ENCODE data around the gene PCBP3.

Gene PCBP3

DNA sequence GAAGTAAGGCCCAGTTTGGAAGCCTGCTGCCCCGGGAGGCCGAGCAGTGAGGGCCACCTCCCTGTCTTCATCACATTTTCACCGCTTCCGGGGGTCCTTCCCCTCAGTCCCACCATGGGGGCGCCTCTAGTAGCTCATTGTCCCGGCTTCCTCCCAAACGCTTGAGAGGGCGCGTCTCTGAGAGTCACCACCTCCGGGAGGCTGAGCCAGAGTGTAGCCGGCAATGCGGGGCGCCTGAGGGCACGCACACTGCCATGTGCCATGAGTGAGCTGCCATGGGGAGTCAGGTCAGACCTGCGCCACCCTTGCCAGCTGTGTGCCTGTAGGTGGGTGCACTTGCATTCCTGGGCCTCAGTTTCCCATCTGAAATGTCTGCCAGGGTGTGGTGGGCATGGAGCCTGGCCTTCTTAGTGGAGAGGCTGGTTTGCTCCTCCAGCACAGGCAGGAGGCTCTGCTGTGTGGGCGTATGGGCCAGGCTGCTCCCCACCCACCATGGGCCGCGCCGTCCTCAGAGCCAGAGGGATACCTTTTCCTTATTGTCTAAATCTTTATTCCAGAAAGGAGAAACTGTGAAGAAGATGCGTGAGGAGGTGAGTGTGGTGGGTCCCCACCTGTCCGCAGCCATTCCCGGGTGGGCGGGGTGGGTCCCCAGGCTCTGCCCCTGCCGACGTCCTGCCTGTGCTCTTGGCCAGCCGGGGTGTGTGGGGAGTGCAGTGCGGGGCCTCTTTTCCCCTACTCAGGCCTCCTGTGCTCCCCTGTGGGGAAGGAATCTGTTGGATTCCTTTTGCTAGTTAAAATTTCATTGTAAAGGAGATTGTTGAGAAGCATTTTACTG lies 256.7 kb downstream of the PCBP3 start:
- no peak for DNase-seq

DNA sequence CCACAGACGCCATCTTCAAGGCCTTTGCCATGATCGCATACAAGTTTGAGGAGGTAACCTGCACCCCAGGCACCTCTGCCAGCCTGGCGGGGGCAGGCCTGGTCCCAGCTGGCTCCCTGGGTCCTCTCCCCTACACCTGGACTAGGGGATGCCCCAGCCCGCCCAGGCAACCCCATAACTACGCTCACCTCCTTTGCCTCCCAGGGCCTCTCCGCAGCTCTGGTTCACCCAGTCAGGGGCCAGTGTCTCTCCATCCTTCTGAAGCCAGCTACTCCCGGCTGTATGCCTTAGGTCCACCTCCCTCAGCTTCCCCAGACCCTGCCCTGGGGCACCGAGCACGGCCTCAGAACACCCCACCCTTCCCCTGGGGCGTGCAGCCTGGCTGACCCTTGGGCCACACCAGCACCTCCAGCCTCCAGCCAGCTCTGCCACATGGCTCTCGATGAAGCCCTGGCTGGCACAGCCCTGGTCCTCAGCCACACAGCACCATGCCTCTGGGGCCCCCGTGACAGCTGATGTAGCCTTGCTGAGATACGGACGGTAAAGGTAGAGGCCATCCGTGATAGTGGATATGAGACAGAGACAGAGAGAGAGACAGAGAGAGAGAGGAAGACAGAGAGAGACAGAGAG lies 257.7 kb downstream of the PCBP3 start:
- DNase-seq: no peak

DNA sequence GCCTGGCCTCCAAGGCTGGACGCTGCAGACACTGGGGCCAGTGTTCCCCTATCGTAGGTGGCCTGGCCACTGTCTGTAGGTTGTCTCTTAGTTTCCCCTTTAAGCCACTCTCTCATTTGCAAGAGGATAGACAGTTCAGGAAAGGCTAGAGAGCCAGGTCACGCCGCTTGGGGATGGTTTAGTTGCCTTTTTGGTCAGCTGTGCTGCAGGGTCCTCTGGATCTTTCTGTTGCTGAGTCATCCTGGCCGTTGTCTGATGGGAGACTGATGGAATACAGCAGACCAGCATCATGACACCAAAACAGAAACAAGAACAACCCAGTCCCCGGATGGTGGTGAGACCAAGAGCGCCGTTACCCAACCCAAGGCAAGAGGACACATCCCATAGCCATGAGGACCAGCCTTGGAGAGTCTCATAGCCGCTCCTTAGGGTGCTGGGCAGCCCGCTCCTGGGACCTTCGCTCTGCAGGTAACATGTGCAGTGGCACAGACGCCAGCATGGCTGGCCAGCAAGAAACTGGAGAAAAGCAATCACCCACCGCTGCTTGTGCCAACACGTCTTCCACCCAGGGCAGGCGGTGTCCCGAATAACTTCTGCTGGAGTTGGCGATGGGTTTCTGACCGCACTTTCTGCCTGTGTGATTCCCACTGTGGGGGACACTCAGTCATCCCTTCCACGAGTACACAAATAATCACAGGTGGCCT lies 258.9 kb downstream of the PCBP3 start:
- no peak for DNase-seq

DNA sequence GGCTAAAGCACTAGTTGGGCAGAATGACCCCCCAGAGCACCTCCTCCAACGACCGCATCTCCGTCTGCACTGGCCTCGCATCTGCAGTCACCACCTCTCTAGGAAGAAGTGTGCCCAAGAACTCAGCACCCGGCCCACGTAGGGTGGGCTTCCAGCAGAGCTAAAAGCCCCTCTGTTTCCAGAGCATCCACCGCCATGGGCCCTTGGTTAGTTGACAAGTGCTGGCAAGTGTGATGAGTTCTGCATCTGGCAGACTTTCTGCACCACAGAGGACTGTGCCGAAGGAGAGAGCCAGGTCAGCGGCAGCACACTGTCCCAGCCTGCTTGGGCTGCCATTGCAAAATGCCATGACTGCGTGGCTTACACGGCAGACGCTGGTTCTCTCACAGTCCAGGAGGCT lies 261.7 kb downstream of the PCBP3 start:
- DNase-seq: no peak

DNA sequence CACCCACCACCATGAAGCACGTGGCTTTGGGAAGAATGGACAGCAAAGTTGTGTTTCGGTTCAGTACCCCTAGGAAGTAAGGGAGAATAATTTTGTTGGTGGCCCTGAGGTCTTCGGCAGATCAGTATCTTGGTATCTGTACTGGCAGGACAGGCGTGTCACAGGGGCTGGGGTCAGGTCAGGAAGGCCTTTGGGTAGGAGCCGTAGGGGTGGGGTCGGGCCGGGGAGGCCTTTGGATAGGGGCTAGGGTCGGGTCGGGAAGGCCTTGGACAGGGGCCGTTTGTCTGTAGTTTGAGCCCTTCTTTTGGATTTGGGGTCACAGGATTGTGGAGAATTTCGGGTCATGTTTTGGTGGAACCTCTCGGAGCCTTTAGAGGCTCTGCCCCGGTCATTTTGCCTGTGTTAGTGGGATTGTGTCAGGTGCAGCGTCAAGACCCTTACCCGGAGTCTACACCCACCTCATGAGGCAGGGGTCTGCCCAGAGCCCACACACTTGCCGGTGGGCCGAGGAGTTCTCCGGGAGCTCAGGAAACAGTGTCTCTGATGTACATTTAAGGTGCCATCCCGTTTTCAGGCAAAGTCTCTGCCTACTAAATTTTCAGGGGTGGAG lies 262.8 kb downstream of the PCBP3 start:
- no peak for DNase-seq

DNA sequence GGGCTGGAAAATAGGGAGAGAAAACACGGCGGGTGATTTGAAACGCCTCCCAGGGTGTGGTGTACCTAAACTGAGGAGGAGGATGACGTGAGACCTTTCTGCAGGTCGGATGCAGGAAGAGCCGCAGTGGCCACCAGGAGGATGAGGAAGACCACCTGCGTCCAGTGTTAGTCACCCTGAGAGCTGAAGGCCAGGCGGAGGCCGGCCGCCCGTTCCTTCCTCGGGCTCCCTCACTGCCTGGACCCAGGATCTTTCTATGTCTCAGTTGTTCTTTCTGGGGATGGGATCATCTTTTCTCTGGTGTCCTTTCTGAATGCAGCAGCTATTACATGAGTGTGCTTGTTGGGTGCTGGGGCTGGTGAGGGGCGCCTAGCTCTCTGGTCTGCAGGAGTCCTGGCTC lies 263.3 kb downstream of the PCBP3 start:
- no peak for DNase-seq

DNA sequence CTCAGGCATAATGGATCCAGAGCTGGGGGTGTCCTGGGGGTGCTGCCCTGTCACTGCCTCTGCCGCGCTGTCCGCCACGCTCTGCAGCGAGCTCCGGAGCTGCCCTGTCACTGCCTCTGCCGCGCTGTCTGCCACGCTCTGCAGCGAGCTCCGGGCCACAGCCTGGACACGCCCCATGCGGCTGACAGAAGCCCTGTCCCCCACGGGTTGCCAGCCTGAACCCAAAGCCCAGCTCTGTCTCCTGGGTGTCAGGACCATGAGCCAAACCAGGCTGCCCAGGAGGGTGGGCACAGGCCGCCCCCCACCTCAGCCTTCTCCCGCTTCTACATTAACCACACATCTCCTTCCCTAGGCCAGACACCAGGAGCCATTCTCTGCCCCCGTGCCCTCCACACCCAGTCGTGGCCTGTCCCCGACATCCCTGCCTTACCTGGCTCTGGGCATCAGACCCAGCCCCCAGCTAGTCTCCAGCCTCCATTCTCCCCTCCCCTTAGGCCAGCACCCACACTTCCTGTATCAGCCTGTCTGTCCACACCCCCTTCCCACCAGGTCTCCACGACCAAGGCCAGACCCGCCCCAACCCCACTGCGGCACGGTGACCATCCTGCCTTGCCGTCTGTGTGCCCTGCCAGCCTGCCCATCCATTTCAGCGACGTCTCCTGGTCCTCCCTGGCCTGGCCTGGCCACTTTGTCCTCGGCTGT lies 265.2 kb downstream of the PCBP3 start:
- DNase-seq: no peak

DNA sequence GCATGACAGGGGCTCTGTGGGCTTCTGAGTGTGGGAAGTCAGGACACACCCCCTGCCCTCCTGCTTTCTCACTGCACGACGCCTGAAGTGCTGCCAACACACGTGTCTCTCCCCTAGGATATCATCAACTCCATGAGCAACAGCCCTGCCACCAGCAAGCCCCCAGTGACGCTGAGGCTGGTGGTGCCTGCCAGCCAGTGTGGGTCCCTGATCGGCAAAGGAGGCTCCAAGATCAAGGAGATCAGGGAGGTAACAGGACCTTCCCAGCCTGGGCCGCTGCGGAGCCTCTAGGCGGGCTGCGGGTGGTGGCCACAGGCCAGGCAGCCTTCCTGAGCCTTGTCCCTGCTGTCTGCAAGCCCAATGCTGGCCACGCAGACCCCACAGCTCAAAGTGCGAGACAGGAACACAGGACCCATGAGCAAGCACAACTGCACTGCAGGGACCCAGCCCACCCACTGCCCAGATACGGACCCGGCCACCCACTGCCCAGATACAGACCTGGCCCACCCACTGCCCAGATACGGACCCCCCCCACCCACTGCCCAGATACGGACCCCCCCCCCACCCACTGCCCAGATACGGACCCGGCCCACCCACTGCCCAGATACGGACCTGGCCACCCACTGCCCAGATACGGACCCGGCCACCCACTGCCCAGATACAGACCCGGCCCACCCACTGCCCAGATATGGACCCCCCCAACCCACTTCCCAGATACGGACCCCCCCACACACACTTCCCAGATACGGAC lies 265.9 kb downstream of the PCBP3 start:
- DNase-seq: no peak

DNA sequence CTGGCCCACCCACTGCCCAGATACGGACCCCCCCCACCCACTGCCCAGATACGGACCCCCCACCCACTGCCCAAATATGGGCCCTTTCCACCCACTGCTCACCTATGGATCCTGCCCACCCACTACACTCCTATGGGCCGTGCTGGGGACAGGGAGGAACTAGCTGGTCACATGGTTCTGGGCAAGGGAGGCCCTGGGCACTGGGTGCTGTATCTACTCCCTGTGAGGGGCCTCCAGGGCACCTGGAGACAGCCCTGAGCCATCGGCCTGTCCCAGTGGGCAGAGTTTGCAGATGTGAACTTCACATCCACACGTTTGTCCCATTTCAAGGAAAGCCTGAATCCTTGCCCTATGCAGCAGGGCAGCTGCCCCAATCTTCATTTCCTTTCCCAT lies 266.6 kb downstream of the PCBP3 start:
- no peak for DNase-seq

DNA sequence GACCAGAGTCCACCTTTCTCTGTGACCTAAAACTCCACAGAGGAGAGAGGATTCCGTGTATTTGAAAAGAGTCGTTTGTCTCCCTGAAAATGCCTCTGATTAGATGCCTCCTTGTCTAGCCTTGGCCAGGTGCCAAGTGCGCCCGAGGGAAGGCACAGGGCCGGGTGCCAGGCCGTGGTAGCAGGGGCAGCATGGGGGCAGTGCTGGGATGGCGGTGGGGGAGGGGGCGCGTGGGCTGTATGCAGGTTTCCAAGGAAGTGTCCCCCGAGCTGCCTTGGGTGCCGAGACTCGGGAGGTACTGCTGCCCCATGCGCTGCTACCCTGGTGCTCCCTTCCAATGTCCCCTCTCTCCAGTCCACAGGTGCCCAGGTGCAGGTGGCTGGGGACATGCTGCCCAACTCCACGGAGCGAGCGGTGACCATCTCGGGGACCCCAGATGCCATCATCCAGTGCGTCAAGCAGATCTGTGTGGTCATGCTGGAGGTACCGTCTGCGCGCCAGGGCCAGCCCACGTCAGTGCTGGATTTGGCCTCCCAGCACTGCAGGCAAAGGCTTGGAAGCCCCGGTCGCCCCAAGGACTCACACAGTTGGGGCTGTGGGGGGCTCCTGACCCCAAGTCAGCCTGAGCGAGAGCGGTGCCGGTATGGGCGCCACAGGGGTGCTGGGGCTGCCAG lies 267.2 kb downstream of the PCBP3 start:
- DNase-seq: no peak

DNA sequence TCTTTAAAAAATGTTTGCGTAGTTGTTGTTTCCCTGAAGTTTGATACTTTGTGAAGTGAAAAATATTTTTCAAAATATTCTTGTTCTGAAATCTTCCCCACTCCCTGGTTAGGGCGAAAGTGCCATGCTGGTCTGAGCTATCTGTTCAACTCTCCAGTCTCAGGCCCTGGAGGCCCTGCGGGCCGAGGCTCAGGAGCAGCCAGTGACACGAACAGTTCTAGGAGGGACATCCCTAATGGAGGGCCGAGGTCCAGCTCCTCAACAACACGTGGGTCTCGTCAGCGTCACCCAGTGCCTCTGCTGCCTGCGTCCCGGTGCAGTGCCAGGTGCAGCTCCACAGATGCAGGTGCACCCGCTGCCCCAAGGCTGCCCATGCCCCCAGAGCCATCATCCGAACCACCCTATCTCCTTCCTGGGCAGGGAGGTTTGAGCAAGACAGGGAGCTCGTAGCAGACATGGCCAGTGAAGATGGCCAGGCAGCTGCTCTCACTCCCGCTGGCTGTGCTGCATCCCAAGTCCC lies 268.3 kb downstream of the PCBP3 start:
- no peak for DNase-seq

DNA sequence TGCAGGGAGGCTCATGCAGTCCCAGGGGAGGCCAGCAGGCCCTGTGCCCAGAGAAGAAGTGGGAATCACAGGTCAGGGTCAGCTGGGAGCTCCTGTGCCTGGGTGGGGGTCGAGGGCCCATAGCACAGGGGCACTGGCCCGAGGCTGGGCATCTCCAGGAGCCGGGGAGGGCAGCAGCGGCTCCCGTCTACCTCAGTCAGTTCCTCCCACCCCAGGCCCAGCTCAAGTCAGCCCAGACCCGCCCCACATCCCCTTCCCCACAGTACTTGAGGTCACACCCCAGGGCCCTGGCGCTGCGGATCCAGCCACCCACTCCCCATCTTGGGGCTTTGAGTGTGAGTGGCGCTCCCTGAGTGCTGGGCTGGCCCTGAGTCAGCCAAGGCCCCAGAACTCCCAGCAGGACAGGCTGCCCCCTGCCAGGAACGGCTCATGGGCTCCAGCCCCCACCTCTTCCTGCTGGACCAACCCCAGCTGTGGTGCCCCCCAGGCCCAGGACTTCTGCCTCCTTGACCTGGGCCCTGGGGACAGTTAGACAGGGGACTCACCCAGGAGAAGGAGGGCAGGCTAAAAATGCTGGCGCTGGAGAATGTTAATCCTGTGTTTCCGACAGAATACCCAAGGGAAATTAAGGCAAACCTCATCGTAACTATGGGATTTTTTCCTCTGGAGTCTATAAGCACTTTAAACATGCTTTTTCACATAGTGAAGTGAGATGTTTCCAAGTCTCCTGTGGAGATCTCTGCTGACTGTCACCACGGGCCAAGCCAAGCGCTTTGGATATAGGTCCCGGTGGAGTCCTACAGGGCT lies 269.3 kb downstream of the PCBP3 start:
- DNase-seq: no peak

DNA sequence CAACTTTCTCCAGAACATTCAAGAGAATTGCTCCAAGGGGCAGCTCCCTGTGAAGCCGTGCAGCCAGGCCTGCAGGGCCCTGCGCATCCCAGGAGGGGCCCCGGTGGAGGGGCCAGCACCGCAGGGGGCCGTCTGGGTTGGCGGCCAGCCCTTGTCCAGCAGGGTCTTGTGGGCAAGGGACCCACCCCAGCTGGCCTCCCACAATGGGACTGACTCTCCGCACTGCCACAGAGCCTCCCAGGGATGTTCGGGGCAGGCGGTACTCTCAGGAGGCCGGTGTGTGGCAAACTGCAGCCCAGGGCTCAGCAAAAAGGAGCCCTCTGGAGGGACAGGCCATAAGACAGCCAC lies 269.9 kb downstream of the PCBP3 start:
- DNase-seq: no peak

DNA sequence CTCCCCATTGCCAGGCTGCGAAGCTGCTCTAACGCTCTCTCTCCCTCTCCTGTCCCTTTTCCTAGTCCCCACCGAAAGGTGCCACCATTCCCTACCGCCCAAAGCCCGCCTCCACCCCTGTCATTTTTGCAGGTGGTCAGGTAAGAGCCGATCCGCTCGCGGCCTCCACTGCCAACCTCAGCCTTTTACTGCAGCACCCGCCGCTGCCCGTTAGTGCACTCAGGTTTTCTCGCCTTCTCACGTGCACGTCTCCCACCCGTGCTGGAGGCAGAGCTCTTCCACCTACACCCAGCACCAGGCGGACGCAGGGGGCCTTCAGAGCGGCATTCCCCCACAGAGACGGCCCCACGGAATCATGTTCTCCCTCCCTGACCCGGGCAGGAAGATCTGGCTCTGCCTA lies 270.4 kb downstream of the PCBP3 start:
- no peak for DNase-seq

DNA sequence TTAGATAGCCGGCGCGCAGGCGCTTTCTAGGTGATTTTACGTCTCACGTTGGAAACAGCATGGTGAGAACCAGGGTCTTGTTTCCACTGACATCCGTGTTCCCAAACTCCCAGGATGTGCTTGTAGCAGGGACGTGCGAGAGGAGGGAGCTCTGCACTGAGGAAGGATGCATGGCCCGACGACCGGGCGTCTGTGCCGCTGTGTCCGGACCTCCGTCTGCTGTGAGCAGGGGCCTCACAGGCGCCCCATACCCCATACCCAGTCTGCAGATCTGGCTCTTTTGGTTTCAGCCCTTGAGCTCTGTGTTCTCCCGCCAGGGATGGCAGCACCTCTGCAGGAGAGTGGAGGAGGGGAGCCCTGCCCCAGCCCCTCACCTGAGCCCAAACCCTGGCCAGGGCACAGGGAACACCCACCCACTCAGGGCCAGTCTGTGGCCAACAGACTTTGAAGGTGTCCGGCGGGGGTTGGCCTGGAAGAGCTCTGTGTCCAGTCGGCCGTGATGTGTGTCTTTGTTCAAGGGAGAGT lies 270.9 kb downstream of the PCBP3 start:
- DNase-seq: no peak

DNA sequence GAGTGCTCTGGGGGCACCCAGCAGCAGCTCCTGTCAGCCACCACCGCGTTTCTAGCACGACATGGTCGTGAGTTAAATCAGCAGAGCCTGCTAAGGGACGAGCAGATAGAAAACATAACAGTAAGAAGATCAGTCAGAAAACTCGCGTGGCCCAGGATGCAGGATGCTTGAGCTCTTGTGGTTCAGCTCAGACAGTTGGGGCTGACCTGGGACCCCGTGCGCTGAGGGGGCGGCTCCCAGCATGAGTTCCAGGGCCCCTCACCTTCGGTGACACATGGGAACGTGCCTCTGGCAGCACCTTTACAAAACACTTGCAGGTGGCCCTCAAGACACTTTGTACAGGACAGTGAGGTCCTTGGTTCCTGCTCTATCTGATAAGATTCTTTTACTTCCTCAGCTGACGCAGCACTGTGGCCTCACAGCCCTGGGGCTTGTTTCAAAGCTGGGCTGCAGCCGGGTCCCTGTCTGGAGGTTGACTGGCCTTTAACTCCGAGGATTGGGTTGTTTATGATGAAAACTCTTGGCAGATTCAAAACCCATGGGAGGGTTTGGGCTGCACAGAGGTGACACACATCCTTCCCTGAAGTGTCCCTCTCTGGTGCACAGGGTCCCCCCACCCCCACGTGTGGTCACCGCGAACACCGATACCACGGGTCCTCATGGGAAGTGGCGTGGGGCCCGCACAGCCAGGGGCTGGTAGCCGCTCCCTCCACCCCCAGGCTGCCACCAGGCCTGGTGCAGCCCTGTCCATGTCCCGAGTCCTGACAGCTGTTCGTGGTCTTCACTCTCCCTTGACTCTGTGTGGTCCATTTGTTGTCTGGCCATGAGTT lies 272.7 kb downstream of the PCBP3 start:
- DNase-seq: no peak

DNA sequence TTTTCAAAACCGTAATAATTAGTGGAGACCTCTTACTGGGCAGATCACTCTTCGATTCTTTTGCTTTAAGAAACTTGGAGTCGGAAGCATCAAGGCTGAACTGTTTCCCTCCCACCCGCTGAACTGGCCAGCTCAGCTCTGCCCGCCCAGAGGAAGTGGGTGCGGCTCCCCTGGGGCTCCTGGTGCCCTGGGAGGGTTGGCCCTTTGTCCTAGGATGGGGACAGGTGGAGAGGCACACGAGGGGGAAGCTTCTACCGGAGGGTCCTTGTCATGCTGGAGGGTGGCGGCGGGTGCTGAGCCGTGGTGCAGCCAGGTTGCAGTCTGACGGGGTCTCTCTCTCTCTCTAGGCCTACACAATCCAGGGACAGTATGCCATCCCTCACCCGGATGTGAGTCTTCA lies 273.7 kb downstream of the PCBP3 start:
- no peak for DNase-seq

DNA sequence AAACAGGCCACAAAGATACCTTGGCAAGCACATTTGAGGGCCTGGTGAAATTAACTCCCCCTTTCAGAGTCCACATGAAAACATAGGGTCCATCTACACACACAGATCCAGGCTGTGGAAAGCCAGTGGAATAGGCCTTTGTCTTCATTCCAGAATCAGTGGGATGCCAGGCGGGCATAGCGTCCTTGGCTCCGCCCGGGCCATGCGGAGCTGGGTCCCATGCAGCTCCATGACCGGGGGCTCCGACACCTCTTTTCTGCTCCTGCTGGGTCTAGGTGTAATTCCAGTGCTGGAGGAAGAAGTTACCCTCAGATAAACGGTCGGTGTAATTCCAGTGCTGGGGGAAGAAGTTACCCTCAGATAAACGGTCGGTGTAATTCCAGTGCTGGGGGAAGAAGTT lies 274.5 kb downstream of the PCBP3 start:
- no peak for DNase-seq

DNA sequence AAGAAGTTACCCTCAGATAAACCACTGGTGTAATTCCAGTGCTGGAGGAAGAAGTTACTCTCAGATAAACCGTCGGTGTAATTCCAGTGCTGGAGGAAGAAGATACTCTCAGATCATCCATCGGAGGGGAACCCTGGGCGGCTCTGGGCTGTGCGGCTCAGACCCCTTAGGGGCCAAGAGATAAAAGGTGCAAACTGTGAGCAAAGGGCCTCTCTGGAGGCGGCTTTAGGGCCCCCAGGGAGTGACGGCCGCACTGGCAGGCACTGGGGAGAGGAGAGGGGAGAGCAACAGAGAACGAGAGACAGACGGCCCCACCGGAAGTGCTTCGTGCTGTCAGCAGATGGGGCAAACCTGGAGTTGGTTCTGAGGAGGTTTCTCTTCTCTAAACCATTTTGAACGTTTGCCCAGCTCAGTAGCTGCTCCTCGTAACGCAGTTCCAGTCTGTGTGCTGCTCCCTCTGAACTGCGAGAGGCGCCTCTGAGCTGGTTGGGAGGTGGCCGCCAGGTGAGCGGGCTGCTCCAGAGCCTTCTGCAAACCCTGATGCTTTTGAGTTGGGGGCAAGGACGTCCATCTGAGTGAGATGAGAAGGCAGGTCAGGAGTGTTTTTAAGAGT lies 275.4 kb downstream of the PCBP3 start:
- no peak for DNase-seq
